GM20000 (cell line): ENCODE results near the gene EHBP1.

Source experiments
- DNase-seq: peaks from one replicate; pipeline ENCODE4 v3.0.0; 2012; ENCODE audit warnings: low spot score
- CTCF ChIP-seq: IDR thresholded peaks from 2 replicates; pipeline ENCODE4 v1.5.1; 2012; ENCODE audit warnings: mild to moderate bottlenecking, control low read depth; ENCODE audit errors: extremely low read depth, missing control alignments

Gene EHBP1

DNA sequence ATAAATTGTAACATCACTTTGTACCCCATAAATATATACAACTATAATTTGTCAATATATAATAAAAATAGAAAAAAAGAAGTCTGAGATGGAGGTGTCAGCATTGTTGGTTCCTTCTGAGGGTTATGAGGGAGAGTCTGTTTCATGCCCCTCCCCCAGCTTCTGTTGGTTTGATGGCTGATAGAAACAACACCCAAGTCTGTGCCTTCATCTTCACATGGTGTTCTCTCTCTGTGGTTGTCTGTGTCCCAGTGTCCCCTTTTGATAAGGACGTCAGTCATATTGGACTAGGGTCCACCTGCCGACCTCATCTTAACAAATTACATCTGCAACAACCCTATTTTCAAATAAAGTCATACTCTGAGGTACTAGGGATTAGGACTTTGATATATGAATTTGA lies 20.3 kb upstream of the EHBP1 start:
- no peak for DNase-seq
- no peak for TF ChIP-seq CTCF

DNA sequence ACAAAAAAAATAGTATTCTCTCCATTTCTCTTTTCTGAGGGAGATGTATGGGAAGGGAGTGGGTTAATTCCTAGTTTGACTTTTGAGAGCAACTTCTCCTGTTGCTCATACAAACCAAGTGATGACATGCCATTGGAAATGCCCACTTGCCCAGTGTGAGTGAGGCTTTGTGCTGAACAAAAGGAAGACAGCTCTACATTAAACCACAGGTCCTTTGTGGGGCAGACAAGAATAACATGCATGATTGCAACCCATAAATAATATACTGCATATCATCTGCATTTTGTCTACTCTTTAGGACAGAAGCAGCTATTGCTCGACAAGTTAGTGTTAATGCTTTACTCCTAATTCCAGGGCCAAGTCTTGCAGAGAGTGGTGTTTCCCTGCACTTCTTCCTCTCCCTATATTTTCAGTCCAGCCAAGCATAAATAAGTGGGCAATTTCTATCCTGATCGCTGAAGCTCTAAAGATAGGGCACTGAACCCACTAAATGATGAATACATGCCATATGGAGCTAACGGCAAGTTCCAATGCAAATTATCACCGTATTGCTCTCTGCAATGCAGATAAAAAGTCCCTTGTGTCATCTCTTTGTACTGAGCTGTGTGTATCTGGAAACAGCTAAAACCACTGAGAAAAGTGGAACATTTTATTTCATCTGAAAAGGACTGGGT lies 19.4 kb upstream of the EHBP1 start:
- no peak for DNase-seq

DNA sequence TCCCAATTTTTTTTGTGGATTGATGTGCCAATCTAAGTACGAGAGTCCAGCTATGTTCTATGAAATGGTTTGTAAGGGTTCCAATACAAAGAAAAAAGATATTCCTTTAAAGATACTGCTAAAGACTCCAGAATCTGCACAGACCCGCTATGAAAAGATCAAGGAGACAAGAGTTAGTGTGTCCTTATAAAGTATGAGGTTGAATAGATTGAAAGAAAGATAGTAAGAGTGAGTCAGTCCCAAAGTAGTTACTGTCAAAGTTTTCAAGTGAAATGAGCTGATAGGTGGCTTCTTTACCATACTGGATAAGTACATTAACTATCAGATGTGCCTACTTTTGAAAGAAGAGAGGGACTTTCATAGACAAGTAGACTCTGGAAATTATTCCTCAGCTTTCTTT lies 17.9 kb upstream of the EHBP1 start:
- no peak for TF ChIP-seq CTCF
- no peak for DNase-seq

More for the DNA sequence above, 19.4 kb upstream of the EHBP1 start:
- TF ChIP-seq CTCF, result no peak

DNA sequence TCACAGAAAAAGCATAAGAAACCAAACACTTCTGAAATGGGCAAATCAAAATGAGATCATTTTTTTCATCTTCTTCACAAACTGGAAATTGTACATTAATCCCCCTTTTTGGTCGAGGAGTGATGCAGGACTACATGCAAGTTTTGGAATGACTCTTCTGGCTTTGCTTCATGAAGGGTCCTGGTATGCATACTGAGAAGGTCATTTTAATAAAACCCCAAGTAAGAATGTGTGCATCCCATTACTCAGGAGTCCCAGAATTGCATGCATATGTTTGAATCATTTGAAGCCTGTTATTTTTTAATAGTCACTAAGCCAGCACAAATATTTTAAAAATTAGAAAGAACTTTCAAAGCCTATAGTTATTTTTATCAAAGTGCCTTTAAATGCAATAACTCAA lies 16.7 kb upstream of the EHBP1 start:
- DNase-seq, result no peak
- TF ChIP-seq CTCF, result no peak

- no peak for DNase-seq
- TF ChIP-seq CTCF, result no peak
Measured at GRCh38 chr2:62691186-62691585, 14.3 kb upstream of the EHBP1 start.

GRCh38 chr2:62692225-62692624 lies 13.3 kb upstream of the EHBP1 start:
- no peak for TF ChIP-seq CTCF
- DNase-seq, result no peak

DNA sequence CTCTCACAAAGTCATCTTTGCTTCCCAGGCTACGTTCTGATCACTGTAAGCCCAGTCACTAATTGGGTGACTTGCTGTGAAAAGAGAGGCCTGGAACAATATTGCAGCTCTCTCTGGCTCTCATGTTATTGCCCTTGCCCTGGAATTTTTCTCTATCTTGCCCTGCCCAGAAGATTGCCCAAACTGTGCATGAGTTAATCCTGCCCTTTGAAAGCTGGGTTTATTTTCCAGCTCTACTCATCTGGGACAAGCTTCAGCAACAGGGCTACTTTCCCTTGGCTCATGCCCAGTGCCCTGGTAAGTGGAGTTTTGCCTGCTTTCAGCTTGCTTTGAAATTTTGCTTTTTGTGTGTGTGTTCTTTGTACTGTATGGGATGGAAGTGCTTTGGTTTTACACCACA lies 6.9 kb upstream of the EHBP1 start:
- DNase-seq, result no peak
- TF ChIP-seq CTCF, result no peak
